Measurements from ENCODE around the gene ATG2A.

ATG2A gene

DNA sequence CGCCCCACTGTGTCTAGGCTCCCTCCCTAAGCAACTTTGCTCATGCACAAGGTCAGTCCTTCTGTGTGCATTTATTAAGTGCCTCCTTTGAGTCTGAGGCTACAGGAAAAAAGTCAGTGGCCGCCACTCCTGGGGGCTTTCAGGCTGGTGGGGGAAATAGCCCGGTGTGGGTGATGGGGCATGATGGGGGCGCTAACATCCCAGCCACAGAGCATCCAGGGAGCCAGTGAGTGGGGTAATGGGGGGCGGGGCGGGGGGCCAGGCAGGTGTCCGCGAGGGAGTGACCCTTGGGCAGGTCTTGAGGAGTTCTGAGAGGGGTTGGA is 28.6 kb downstream of the ATG2A start:
- DNase-seq (ENCODE audit: low read depth in 4 of 4, low spot score in 1 of 4) = no peak

DNA sequence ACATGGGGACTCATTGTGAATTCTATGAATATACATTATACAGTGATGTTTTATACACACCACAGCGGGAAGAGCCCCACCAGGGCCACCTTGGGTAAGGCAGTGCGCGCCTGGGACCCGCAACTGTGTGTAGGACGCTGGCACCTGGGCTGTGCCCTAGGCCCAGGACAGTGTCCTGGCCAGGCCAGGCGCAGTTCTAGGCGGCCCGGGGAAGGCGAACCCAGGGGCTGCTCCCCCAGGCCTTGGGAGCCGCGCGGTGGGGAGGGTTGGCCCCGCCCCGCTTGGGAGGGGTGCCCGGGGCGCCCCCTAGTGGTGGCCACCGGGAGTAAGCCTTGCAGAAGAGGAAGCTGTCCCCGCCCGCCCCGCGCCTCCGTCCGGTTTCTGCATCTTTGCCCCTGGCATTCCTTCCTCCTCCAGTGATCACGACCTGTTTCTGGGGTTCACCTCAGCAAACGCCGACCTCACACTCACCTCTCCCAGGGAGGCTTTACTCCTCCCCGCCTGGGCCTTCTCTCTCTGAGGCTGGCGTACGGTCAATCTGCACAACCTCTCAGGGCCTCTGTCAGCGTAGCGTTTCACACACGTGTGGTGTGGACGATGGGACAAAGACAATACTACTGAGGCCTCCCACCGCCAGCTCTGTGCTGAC is 29.1 kb downstream of the ATG2A start:
- DNase-seq (ENCODE audit: low read depth in 4 of 4, low spot score in 1 of 4) = peak; percentile 67 to 82 (median 79)

DNA sequence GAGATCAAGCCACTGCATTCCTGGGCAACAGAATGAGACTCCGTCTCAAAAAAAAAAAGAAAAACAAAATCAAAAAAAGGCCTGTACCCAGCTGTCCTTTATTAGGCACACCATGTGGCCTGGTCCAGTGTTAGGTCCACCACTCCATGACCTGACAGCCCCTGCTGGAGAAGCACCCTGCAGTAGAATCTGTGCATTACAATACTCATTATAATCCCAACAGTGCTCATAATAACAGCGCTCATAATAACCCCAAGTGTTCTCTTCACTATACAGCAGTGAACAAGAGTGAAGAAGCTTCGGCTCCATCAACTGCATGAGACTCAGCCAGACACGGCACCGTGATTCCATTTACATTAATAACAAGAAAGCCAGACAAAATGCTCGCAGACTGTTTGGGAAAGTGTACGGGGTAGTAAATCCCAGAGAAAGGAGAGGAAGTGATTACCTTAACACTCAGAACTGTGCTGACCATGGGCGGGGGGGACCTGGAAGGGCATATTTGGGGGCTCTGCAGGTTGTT is 29.7 kb downstream of the ATG2A start:
- DNase-seq (ENCODE audit: low read depth in 4 of 4, low spot score in 1 of 4) = no peak

DNA sequence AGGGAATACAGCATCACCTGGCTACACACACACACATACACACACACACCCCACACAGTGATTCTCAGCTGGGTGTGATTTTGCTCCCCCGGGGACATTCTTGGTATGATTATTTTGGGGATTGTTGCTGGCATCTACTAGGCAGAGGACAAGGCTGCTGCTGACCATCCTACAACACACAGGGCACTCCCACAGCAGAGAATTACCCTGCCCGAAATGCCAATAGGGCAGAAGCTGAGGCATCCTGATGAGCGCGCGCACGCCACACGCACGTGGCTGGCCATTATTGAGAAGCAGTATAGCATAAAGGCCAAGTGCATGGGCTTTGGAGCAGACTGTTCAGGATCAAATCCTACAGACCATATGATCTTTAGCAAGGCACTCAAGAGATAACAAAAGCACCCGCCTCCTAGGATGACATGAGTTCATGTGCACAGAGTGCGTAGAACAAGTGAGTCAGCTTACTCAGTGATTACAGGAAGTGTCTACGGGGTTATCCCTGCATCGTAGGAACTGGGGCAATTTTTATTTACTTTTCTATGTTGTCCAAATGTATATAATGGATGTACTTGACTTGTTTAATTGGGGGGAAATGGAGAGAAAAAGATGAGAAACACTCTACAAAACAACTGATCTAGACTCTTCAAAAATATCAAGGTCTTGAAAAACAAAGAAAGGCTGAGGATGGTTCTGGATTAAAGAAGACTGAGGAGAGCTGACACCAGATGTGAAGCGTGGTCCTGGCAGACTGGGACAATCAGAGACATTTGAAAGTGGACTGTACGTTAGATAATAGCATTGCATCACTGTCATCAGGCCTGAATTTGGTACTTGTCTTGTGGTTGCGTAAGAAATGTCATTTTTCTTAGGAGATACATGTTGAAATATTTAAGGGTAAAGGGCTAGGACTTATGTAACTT is 31.4 kb downstream of the ATG2A start:
- no peak for DNase-seq (ENCODE audit: low read depth in 4 of 4, low spot score in 1 of 4)

DNA sequence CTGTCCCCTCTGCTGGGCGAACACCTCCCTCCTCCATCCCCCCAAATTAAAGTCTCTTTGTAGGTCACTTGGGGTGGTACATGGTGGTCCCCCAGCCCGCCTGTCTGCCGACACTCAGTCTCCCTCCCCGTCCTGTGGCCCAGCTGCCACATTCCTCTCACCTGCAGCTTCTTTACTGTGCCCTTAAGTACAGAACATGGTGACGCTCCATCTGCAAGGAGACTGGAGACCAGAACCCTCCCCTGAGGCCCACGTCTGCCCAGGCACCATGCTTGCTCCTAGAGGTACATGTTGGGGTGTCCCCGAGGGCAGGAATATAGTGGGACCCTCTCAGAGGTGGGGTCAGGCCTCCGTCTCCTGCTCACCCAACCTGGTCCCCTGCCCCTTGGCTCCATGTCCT is 33.0 kb downstream of the ATG2A start:
- no peak for DNase-seq (ENCODE audit: low read depth in 4 of 4, low spot score in 1 of 4)

DNA sequence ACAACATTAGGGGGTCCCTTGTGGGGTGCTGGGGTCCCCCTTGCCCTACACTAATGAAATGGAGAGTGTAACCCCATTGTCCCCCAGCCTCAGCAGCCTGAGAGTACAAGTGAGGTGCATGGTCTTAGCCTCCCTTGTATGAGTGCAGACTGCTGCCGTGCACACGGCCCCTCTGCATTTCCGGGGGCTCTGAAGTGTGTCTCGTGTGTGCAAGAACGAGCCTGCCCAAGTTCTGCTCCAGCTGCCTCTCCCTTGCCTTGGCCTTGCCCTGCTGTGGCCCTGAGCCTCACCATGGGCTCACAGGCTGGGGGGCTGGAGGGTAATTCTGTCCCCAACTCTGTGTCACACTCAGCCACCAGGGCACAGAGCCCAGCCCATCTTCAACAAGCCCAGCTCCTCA is 33.4 kb downstream of the ATG2A start:
- DNase-seq (ENCODE audit: low read depth in 4 of 4, low spot score in 1 of 4) = no peak

DNA sequence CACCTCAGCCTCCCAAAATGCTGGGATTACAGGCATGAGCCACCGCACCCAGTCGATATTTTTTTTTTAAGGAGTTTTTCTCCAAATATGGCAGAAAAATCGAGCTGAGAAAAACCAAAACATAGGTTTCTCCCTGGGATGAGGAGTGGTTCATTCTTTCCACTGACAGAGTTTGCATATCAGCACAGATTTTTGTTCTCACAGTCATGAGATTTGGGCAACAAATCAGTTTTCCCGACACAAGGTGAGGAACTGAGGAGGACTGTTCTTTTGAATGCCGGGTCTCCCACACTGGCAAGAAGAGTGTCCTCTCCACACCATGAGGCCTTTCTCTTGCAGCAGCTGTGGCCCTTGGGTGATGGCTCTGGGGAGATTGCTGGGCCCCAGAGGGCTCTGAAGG is 34.8 kb downstream of the ATG2A start:
- DNase-seq (ENCODE audit: low read depth in 4 of 4, low spot score in 1 of 4) = no peak

DNA sequence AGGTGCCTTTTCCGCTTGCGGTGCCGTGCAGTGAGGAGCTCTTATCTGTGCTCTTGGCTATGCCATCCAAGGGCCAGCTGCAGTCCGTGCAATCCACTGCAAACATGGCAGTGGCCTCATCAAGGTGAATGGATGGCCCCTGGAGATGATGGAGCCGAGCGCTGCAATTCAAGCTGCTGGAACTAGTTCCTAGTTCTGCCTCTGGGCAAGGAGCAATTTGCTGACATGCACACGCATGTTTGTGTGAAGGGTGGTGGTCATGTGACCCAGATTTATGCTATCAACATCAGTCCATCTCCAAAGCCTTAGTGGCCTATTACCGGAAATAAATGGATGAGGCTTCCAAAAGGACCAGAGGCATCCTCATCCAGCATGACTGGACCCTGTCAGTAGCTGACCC is 35.5 kb downstream of the ATG2A start:
- DNase-seq (ENCODE audit: low read depth in 4 of 4, low spot score in 1 of 4) = no peak

DNA sequence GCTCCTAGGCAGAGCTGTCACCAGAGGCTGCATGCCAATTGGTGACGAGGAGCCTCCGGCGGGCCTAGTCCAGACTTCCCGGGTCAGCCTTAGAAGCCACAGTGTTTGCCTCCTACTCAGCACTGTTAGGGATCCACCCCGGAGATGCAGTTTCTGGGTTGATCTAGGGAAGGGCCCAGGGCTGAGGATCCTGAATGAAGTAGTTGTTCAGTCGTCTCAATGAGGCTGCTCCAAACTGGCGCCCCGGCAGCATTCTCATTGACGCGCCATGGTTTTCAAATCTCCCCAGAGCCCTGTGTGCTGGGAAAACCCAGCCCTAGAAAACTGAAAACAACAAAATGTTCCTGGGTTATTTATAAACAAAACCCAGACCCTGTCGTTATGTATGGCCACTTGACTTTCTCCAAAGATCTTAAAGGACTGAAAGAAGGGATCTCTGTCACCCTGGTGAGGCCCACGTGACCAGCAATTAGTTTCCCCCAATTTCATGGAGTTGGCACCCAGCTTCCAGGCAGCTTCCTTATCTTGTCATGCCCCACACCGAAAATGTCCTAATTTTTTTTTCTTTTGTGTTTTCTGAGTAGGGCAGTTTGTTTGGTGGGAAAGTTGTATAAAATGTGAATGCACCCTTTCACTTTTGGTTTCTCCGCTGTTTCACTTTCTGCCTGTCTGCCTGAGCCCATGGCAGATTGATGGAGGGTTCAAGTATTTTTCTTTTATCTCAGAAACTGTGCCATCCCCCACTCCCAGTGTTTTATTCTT is 36.6 kb downstream of the ATG2A start:
- no peak for DNase-seq (ENCODE audit: low read depth in 4 of 4, low spot score in 1 of 4)

DNA sequence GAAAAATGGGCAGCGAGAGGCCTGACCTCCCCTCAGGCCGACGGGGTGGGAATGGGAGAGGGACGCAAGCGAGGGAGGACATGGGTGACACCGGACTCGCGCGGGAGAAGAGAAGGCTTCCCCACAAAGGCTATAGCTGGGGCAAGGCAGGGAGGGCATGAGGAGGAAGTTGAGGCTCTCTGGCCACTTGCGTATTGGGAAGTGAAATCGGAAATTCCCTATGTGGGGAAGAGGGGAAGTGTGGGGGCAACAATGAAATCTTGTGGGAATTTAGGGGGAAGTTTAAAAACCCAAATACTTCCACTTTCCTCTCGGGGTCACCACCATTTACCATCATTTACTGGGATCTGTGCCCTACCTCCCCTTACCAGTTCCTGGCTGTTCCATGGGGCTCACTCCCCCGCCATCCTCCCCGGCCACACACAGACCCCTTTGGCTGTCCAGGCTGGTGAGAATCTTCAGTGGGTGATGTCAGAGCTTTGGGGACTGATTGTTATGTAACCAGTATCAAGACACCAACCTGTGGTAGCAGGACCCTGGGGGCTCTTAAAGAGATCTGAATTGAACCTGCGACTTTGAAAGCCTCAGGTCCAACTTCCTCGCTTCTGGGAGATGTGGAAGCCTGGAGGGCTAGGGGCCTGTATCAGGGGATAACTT is 37.6 kb downstream of the ATG2A start:
- DNase-seq (ENCODE audit: low read depth in 4 of 4, low spot score in 1 of 4) = no peak

DNA sequence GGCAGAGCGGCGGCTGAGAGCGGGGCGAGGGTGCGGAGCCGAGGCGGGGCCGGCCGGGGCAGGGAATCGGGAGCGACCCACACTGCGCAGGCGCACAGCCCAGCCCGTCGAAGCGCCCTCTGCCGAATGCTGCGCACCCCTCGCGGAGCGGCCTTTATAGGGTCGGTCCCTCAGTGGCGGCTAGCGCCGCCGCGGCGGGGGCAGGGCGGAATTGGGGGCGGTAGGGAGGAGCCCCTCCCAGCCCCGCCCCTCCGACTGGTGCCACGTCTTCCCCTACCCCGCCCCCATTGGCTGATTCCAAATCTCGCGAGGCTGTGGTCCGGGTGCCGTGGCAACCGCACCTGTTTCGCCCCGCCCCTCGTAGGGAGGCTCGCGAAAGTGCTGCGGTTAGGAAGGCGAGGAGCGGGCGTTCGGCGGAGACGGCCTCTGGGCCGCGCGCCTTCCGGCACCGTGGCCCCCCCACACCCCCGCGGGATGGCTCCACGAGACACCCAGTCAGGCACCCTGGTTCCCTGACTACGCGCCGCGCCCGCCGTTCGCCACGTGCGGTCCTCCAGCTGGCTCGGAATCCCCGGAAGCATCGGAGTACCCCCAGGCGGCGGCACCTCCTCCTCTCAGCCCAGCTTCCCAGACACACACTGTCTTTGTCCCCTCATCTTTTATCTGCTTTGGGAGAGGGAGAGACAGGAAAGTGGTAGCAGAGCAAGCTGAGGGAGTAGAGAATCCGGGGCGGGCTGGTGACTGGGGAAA is 38.3 kb downstream of the ATG2A start, which contains the start of gene EHD1:
Gene EHD1, minus strand, starts transcription at position 128 of the 750 bp plus-strand sequence. CDS start 157 bp downstream, outside the sequence.
- peak; percentile 98 to 99 (median 99) for DNase-seq (ENCODE audit: low read depth in 4 of 4, low spot score in 1 of 4)

DNA sequence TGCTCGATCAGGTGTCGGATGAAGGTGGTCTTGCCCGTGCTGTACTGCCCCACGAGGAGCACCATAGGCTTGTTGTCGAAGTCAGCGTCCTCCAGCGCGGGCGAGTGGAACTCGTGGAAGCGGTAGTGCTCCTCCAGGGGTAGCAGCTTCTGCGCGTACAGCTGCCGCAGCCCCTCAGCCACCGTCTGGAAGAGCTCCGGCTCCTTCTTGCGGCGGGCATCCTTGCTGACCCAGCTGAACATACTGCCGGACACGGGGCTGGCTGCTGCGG is 38.9 kb downstream of the ATG2A start:
- no peak for DNase-seq (ENCODE audit: low read depth in 4 of 4, low spot score in 1 of 4)

DNA sequence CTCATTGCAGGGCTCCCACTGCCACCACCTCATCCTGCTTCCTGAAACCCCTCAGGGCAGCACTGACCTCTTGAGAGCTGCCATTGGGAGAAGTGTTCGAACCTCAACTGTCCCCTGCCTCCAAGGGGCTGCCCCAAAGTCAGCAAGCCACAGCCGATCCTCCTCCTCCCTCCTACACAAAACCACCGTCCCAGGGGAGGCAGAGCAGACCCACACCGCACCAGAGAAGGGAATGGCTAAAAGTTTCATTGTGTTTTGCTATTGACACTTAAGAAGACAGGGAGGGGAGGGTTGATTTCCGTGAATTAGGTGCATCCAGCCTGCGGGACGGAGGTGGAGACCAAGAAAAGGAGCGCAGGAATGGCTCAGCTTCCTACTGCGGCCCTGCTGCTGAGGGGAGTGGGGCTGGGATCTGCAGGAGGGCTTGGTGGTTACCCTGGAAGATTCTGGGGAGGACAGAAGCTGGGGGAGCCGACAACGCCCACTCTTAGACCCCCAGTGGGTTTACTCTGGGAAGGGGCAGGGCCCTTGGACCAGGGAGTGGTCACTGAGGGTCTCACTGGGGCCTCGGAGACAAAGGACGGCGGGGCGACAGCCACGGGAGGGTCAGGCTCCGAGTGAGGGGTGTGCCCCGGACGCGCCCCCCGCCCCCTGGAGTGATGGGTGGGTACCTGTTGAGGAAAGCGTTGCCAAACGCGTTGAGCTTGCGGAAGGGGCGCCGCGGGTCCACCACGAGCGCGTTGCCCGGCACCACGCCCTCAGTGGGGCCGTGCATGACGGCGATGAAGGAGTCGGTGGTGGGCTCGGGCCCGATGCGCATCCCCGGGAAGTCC is 39.4 kb downstream of the ATG2A start:
- no peak for DNase-seq (ENCODE audit: low read depth in 4 of 4, low spot score in 1 of 4)

DNA sequence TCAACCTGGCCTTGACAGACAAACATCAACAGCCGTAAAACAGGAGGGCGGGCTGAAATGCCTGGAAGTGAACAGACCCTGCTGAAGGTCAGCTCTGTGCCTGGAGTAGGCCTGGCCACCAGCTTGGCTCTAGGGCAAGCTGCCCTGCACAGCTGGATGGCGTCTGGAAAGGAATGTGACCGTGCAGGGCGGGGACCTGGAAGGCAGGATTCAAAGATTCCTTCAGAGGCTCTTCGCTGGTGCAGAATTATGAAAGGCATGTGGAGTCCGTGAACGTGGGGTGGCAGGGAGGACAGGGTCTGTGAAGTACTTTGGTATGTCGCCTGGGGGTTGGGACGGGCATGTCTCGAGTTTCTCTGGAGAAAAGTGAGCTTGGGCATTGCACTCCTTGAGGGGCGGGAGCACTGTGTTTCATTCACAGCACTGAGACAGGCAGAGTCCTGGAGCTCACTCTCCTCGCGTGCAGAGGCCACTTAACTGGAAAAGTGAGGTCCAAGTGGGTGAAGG is 40.1 kb downstream of the ATG2A start:
- no peak for DNase-seq (ENCODE audit: low read depth in 4 of 4, low spot score in 1 of 4)

DNA sequence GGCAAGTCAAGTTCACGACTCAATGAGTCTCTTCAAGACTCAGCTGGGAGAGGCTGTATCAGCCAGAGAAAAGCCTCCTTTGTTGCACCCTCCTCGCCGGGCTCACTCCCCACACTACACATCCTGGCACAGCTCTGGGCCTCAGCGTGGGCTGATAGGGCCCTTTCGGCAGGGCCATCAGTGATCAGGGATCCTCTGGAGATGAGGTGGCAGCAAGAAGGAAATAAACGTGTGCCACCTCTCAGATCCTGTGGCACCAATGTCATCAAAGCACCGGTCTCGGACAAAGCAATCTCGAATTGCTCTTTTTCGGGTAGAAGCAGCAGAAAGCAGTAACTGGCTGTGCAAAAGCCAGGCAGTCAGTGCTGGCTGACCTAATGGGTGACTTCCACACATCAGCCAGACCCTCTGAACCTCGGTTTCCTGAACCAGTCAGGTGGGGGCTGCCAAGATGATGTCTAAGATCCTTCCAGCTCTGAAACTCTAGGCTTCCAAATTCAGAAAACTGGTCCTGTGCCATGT is 40.7 kb downstream of the ATG2A start:
- no peak for DNase-seq (ENCODE audit: low read depth in 4 of 4, low spot score in 1 of 4)

DNA sequence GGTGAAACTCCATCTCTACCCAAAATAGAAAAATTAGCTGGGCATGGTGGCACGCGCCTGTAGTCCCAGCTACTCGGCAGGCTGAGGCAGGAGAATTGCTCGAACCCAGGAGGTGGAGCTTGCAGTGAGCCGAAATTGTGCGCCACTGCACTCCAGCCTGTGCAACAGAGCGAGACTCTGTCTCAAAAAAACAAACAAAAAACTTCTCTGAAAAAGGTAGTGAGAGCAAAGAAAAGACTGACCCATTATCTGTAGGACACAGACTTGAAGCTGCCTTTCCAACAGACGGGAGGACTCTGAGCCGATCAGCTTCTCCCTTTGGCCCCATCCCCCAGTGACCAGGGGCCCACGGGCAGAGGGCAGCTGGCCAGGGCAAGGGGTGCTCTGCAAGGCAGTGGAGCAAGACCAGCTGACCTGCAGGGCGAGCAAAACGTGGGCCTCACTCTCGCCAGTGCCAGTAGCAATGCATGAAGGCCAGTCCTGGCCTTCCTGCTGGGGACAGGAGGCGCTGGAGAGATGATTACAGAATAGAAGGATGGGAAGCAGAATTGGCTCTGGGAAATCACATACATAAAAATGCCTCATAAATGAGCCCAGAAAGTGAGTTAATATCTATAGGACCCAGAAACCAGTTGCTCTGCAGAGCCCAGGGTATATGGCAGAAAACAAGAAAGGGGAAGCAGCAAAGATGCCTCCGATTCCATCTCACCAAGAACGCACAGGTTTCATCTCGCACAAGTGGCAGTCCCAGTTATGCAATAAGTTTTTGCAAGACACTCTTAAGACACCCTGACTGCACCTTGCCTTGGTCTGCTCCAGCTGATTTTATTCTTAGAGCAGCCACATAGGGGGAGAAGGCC is 41.4 kb downstream of the ATG2A start:
- DNase-seq (ENCODE audit: low read depth in 4 of 4, low spot score in 1 of 4) = no peak

DNA sequence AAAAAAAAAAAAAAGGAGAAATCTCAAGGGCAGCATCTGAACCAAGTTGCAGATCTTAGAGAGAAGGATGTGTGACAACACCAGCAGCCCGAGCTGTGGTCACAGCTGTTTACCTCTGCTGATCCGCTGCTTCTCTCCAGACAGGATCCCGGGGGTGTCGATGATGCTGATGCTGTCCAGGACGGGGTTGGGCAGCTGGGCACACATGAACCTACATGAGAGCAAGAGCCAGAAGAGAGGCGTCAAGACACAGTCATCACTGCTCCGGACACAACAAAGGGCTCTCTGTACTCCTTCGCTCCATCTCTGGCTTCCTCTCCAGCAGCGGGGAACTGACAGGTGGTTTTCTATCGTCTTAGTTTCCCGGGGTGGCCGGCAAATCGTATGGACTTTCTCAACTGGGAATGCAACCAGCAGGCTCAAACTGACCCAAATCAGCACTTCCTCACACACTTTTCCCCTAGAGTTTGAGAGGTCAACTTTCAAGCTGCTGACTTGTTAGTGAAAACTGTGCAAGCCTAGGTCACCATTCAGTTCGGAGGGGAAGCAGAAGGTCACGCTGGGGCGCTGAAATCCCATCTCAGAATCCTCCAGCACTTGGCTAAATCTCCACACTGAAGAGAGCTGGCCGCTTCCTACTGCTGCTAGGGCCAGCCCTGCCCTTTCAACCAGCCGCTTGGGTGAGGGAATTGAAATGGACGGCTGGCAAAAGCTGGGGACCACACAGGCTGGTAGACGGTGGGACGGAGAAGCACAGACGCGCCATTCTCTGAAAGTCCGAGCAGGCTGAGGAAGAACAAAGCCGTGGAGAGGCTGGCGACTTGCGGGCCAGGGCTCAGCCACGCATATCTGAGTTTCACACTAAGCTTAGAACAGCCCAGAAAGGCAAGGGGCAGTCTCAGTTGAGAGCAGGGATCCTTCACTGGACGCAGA is 42.4 kb downstream of the ATG2A start:
- DNase-seq (ENCODE audit: low read depth in 4 of 4, low spot score in 1 of 4) = no peak
